HUES64 (cell line): ENCODE results near the gene SLC46A1.

Experiments
- H3K27ac ChIP-seq: 2 replicates; pipeline ENCODE4 v1.7.0; 2013; ENCODE audit warnings: low read depth, low read length, inconsistent platforms
- H3K27me3 ChIP-seq: 2 replicates; pipeline ENCODE4 v1.6.1; 2013; ENCODE audit warnings: mild to moderate bottlenecking, low read length; ENCODE audit not compliant: insufficient read depth
- H3K36me3 ChIP-seq: 2 replicates; pipeline ENCODE4 v1.6.1; 2013; ENCODE audit warnings: mild to moderate bottlenecking, low read length; ENCODE audit not compliant: insufficient read depth
- H3K4me1 ChIP-seq: 2 replicates; pipeline ENCODE4 v1.6.1; 2013; ENCODE audit warnings: mild to moderate bottlenecking, low read length, moderate library complexity; ENCODE audit not compliant: insufficient read depth
- H3K4me3 ChIP-seq: 2 replicates; pipeline ENCODE4 v1.5.1; 2013; ENCODE audit warnings: mild to moderate bottlenecking, low read length, moderate library complexity
- H3K9ac ChIP-seq: 2 replicates; pipeline ENCODE4 v1.6.1; 2013; ENCODE audit warnings: mild to moderate bottlenecking, low read depth, low read length
- H3K9me3 ChIP-seq: 2 replicates; pipeline ENCODE4 v1.6.1; 2013; ENCODE audit warnings: low read depth, low read length; ENCODE audit not compliant: insufficient read depth
- WGBS: fragments of 150-250, 120-280 bp; methylation state at CpG from one replicate; pipeline ENCODE4 v1.1.7; 2013; ENCODE audit warnings: missing lambda C conversion rate; 5-methylcytosine and 5-hydroxymethylcytosine counted together

SLC46A1 gene

DNA sequence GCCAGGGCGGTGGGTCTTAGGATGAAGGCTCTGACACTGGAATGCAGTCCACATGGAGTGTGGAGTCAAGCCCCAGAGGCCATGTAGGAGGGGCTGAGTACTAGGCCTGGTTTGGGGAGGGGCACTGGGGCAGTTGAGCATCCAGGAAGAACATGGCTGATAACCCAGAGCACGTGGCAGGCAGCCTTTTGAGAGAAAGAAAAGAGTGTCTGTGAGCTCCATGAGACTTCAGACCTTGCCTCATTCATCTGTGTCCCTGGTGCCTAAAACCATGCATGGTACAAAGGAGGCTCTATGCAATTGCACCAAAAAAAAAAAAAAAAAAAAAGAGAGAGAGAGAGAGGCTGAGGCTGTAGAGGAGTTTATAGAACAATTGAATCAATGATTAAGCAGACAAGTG is 14.6 kb downstream of the SLC46A1 start:
- no peaks in the 10 kb centered on the region for H3K36me3 ChIP-seq
- no peak overlapping the region for H3K4me3 ChIP-seq
- H3K9ac ChIP-seq, result no peak overlapping the region
- H3K4me1 ChIP-seq, result no peaks in the 10 kb centered on the region
- peaks cover 6% of the 10 kb centered on the region for H3K27me3 ChIP-seq
- WGBS, result 71% methylated on average over 2 of the region's 2 CpGs
- H3K9me3 ChIP-seq, result no peaks in the 10 kb centered on the region
- H3K27ac ChIP-seq, result no peak overlapping the region

DNA sequence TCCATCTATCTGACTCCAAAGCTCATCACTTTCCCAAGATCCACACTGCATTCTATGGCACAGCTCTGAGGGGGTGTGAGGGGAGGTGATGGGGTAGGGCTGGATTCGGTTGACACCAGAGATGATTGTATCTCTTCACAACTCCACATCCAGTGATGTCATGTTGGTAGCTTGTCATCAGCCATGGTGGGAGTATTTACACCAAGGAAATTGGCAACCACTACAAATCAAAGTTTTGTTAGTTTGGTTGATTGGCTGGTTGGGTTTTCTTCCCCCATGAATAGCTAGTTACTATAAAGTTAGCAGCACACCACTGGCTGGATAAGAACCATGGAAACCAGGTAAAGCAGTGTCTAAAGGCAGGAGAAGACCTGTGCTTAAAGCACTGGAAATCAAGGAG is 15.0 kb downstream of the SLC46A1 start:
- H3K27me3 ChIP-seq, result peaks cover 10% of the 10 kb centered on the region
- no peaks in the 10 kb centered on the region for H3K4me1 ChIP-seq
- H3K36me3 ChIP-seq, result no peaks in the 10 kb centered on the region
- H3K9ac ChIP-seq, result no peak overlapping the region
- no CpG with 5 or more reads among the region's 1 CpG for WGBS
- H3K9me3 ChIP-seq, result no peaks in the 10 kb centered on the region
- no peak overlapping the region for H3K4me3 ChIP-seq
- H3K27ac ChIP-seq, result no peak overlapping the region

DNA sequence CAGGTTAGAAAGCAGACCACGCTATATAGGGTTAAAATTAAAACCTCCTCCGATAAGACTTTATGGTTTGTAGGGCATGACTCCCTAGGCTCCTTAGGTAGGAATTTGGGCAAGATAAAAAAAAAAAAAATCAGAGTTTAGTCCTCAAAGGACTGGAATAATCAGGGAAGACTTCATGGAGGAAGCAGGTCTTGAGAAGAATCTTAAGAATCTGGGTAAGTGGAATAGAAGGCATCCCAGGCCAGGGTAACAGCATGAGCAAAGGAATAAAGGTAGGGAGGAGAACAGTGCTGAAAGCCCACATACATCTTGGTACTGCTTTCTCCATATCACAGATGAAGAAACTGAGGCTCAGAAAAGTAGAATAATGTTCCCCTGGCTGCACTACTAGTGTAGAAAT is 15.4 kb downstream of the SLC46A1 start:
- H3K27ac ChIP-seq, result no peak overlapping the region
- no peaks in the 10 kb centered on the region for H3K36me3 ChIP-seq
- peaks cover 15% of the 10 kb centered on the region for H3K27me3 ChIP-seq
- no peak overlapping the region for H3K9ac ChIP-seq
- WGBS, result 97% methylated on average over 2 of the region's 2 CpGs
- no peaks in the 10 kb centered on the region for H3K4me1 ChIP-seq
- H3K4me3 ChIP-seq, result no peak overlapping the region
- no peaks in the 10 kb centered on the region for H3K9me3 ChIP-seq

DNA sequence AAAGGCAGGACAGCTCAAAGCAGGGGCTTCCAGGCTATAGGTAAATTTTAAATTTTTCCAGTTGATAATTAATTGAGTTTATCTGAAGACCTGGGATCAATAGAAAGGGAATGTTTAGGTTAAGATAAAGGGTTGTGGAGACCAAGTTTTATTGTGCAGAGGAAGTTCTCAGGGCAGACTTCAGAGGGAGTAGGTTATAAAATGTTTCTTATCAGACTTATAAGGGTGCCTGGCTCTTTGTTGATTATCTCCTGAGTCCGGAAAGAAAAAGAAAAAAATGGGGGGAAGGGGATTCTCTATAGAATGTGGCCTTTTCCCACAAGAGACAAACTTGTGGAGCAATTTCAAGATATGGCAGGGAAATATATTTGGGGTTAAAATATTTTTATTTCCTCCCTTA is 15.9 kb downstream of the SLC46A1 start:
- Histone ChIP-seq H3K9ac (no peak overlapping the region), H3K27me3 (peaks cover 19% of the 10 kb centered on the region), H3K36me3 (no peaks in the 10 kb centered on the region), H3K4me1 (no peaks in the 10 kb centered on the region), H3K4me3 (no peak overlapping the region), H3K9me3 (no peaks in the 10 kb centered on the region), H3K27ac (no peak overlapping the region)
- WGBS, result 85% methylated on average over 1 of the region's 1 CpG

DNA sequence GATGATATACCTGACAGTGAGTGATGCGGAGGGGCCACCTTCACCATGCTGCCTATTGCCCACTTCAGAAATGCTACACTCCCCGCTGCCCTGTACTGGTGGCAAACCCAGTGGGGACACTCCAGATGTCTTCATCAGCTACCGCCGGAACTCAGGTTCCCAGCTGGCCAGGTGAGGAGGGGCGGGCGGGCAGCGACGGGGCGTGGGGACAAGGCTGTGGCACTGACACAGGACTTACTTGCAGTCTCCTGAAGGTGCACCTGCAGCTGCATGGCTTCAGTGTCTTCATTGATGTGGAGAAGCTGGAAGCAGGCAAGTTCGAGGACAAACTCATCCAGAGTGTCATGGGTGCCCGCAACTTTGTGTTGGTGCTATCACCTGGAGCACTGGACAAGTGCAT is 17.9 kb downstream of the SLC46A1 start:
- H3K9me3 ChIP-seq, result no peaks in the 10 kb centered on the region
- no peak overlapping the region for H3K27ac ChIP-seq
- no peaks in the 10 kb centered on the region for H3K4me1 ChIP-seq
- 93% methylated on average over 11 of the region's 11 CpGs for WGBS
- H3K36me3 ChIP-seq, result no peaks in the 10 kb centered on the region
- H3K27me3 ChIP-seq, result peaks cover 39% of the 10 kb centered on the region
- H3K4me3 ChIP-seq, result no peak overlapping the region
- H3K9ac ChIP-seq, result no peak overlapping the region

DNA sequence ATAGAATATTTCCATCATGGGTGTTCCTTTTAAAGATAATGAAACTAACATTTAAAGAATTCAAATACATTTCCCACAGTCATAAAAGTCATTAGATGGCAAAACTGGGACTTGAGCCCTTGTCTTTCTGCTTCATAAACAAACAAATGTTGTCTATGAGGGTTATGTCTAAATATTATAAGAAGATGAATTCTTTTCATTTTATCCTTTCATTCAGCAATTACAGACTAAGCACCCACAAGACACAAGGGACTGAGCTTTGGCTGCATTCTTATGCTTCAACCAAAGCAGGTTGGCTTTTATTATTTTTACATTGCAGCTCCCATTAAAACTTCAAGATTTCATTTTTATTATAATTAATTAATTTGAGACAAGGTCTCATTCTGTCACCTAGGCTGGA is 19.6 kb downstream of the SLC46A1 start:
- Histone ChIP-seq H3K4me1 (no peaks in the 10 kb centered on the region), H3K9ac (no peak overlapping the region), H3K27me3 (peaks cover 56% of the 10 kb centered on the region), H3K9me3 (no peaks in the 10 kb centered on the region), H3K27ac (no peak overlapping the region), H3K4me3 (no peak overlapping the region), H3K36me3 (no peaks in the 10 kb centered on the region)

DNA sequence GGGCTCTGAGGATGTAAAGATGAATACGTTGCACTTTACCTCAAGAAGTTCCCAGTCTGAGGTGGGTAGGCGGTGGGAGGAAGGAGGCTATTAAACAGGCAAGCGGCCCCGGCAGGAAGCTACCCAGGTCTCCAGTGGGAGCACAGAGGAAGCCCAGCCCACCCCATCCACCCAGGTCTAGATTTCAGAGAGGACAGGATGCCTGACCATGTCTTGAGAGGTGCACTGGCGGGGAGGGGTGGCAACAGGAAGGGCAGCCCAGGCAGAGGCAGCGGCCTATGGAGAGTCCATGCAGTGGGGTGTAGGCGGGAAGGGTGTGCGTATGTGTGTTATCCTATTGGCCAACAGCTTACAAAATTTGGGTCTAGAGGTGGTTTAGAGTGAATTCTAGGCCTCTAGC is 20.6 kb downstream of the SLC46A1 start:
- Histone ChIP-seq H3K9me3 (no peaks in the 10 kb centered on the region), H3K36me3 (no peaks in the 10 kb centered on the region), H3K9ac (no peak overlapping the region), H3K4me3 (peak overlapping the region; percentile 61; the same call in 1 of the 2 replicates), H3K27ac (no peak overlapping the region), H3K27me3 (peaks cover 66% of the 10 kb centered on the region), H3K4me1 (no peaks in the 10 kb centered on the region)
- WGBS, result 76% methylated on average over 8 of the region's 8 CpGs

DNA sequence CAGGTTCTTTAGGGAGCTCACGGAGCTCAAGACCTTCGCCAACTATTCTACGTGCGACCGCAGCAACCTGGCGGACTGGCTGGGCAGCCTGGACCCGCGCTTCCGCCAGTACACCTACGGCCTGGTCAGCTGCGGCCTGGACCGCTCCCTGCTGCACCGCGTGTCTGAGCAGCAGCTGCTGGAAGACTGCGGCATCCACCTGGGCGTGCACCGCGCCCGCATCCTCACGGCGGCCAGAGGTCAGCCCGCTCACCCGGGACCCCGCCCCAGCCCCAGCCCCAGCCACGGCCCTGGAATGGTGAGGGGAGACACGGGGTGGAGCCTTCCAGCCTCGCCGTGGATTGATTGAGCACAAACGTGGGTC is 21.0 kb downstream of the SLC46A1 start:
- Histone ChIP-seq H3K4me1 (no peaks in the 10 kb centered on the region), H3K4me3 (peak overlapping the region; percentile 61), H3K9ac (no peak overlapping the region), H3K9me3 (no peaks in the 10 kb centered on the region), H3K36me3 (no peaks in the 10 kb centered on the region), H3K27ac (no peak overlapping the region), H3K27me3 (peaks cover 70% of the 10 kb centered on the region)
- WGBS, result 14% methylated on average over 29 of the region's 29 CpGs

DNA sequence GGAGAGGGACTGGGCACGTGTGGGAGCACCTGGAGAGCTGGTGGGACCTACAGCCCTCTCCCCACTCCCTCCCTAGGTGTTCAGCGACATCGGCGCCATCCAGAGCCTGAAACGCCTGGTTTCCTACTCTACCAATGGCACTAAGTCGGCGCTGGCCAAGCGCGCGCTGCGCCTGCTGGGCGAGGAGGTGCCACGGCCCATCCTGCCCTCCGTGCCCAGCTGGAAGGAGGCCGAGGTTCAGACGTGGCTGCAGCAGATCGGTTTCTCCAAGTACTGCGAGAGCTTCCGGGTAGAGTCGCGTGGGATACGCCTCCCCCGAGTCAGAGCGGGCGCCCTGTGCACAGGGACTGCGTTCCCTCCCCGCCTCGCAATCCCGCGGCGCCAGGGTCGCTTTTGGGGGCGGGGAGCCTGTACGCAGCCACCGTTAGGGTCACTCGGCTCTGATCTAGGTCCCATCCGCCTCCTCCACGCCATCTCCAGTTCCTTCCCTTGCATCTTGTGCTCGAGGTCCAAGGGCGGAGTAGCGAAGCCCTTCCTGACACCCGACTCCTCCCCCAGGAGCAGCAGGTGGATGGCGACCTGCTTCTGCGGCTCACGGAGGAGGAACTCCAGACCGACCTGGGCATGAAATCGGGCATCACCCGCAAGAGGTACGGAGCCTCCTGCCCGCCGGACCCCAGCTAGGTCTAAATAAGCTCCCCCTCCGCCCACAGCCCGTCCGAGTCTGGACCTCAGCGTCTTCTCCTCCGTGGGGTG is 21.6 kb downstream of the SLC46A1 start:
- Histone ChIP-seq H3K9me3 (no peaks in the 10 kb centered on the region), H3K4me3 (peak overlapping the region; percentile 61), H3K27me3 (peaks cover 76% of the 10 kb centered on the region), H3K4me1 (no peaks in the 10 kb centered on the region), H3K27ac (no peak overlapping the region), H3K9ac (no peak overlapping the region), H3K36me3 (no peaks in the 10 kb centered on the region)
- WGBS, result 3% methylated on average over 56 of the region's 56 CpGs

DNA sequence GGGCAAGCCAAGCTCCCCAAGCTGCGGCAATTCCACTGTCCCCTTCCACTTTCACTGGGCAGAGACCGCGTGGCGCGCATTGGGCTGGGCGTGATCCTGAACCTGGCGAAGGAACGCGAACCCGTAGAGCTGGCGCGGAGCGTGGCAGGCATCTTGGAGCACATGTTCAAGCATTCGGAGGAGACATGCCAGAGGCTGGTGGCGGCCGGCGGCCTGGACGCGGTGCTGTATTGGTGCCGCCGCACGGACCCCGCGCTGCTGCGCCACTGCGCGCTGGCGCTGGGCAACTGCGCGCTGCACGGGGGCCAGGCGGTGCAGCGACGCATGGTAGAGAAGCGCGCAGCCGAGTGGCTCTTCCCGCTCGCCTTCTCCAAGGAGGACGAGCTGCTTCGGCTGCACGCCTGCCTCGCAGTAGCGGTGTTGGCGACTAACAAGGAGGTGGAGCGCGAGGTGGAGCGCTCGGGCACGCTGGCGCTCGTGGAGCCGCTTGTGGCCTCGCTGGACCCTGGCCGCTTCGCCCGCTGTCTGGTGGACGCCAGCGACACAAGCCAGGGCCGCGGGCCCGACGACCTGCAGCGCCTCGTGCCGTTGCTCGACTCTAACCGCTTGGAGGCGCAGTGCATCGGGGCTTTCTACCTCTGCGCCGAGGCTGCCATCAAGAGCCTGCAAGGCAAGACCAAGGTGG is 24.7 kb downstream of the SLC46A1 start:
- Histone ChIP-seq H3K27ac (no peak overlapping the region), H3K27me3 (peaks cover 80% of the 10 kb centered on the region), H3K9ac (peak overlapping the region; percentile 33; the same call in 1 of the 2 replicates), H3K9me3 (no peaks in the 10 kb centered on the region), H3K4me3 (peak overlapping the region; percentile 46), H3K36me3 (no peaks in the 10 kb centered on the region), H3K4me1 (no peaks in the 10 kb centered on the region)
- 15% methylated on average over 72 of the region's 72 CpGs for WGBS

DNA sequence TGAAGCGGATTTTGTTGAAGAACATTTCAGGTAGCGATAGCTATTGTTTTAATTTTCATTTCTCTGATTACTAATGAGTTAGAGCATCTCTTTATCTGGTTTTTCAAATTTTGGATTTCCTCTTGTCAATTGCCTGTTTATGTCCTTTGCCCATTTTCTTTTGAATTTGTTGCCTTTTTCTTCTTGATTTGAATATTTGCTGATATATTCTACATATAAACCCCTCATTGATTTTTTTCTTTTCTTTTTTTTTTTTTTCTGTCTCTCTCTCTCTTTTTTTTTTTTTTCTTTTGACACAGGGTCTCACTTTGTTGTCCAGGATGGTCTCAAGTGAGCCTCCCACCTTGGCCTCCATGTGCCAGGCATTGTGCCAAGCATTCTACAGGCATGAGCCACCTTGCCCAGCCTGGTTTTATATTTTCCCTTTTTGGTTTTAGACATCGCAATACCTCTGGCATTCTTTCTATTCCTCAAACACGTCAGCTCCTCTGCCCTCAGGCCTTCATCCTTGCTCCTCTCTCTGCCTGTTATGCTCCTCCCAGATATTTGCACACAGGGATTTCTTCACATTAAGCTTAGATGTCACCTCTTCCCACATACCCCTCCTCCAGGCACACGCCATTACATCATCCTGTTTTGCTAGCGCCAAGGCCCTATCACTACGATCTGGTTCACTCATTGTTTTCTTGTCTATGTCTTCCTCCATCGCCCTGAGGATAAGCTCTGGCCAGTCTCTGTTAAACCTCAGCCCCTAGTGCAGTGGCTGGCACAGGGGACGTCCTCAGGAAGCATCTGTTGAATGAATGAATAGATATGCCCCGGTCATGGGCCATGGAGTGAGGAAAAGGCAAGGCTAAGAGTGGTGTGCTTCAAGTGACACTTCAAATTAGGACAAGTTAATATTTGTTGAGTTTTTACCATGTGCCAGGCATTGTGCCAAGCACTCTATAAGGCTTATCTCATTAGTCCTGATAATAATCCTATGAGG is 25.9 kb downstream of the SLC46A1 start:
- no peaks in the 10 kb centered on the region for H3K4me1 ChIP-seq
- WGBS, result 86% methylated on average over 10 of the region's 10 CpGs
- H3K9me3 ChIP-seq, result no peaks in the 10 kb centered on the region
- H3K9ac ChIP-seq, result no peak overlapping the region
- peaks cover 72% of the 10 kb centered on the region for H3K27me3 ChIP-seq
- no peaks in the 10 kb centered on the region for H3K36me3 ChIP-seq
- H3K27ac ChIP-seq, result no peak overlapping the region
- no peak overlapping the region for H3K4me3 ChIP-seq
